C1 segment of cervical spinal cord (tissue), 14 donors: ENCODE measurements around the gene RHOV.
A peak's percentile ranks its signal among the peaks of the same experiment; 100 is the strongest.

ENCODE experiments used
- DNase-seq, 14 donors: peaks; one replicate each; lab custom pipeline; 2025; lab: John Stamatoyannopoulos, UW

The RHOV gene

DNA sequence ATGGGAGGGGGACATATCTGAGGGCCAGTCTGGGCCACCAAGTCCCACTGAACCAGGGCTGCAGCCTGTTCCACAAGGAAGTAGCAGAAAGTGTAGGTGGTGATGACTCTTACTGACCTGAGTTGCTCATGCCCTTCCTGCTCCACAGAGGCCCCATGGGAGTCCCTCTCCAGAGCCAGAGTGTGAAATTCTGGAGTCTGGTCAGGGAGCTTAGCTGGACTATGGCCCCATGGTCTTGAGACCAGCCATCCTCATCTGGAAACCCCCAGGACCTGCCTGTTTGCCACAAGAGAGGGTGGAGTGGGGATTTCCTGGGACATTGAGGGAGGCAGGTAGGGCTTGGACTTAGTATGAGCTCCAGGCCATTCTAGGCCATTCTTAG, 27.2 kb downstream of the RHOV start:
- no peak for DNase-seq

DNA sequence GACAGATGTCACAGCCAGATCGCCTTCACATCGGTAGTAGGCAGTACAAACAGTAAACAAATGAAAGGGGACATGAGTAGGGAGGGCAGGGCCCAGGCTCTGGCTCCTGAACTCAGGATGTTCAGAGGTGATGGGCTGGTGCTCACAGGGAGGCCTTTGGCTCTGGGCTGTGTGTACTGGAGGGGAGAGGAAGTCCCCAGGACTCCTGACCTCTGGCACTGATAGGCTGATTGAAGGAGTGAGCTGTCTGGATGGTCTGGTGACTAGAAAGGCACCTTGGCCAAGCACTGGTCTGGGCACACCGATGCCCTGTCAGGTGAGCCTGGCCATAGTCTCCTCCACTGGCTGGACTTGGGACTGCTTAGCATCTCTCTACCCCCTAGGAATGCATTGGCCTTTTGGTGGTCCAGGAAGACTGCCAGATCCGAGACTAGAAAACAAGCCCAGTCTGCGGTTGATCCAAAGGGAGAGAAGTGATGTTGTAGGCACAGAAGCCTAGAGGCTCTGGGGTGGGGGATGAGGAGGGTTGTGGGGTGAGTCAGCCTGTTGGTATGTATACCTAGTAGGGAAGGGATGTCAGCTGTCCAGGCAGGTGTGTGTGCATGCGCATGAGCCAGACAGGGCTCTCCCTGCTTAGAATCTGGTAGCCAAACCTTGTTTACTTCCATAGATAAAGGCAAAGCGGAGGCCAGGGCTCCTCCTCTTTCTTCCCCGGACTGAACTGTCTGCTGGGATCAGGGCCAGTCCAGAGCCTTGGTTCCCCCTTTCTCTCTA, 28.3 kb downstream of the RHOV start:
- no peak for DNase-seq

DNA sequence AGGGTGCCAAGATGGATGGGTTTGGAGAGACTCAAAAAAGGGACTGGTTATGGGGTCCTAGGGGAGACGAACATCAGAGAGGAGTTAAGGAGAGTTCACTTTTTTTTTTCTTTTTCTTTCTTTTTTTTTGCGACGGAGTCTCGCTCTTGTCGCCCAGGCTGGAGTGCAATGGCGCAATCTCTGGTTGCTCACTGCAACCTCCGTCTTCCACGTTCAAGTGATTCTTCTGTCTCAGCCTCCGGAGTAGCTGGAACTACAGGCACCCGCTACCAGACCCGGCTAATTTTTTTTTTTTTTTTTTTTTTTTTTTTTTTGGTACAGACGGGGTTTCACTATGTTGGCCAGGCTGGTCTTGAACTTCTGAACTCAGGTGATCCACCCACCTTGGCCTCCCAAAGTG, 29.0 kb downstream of the RHOV start:
- DNase-seq = no peak

DNA sequence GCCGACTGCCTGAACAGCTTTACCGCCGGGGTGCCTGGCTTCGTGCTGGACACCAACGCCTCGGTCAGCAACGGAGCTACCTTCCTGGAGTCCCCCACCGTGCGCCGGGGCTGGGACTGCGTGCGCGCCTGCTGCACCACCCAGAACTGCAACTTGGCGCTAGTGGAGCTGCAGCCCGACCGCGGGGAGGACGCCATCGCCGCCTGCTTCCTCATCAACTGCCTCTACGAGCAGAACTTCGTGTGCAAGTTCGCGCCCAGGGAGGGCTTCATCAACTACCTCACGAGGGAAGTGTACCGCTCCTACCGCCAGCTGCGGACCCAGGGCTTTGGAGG, 29.4 kb downstream of the RHOV start:
- no peak for DNase-seq

DNA sequence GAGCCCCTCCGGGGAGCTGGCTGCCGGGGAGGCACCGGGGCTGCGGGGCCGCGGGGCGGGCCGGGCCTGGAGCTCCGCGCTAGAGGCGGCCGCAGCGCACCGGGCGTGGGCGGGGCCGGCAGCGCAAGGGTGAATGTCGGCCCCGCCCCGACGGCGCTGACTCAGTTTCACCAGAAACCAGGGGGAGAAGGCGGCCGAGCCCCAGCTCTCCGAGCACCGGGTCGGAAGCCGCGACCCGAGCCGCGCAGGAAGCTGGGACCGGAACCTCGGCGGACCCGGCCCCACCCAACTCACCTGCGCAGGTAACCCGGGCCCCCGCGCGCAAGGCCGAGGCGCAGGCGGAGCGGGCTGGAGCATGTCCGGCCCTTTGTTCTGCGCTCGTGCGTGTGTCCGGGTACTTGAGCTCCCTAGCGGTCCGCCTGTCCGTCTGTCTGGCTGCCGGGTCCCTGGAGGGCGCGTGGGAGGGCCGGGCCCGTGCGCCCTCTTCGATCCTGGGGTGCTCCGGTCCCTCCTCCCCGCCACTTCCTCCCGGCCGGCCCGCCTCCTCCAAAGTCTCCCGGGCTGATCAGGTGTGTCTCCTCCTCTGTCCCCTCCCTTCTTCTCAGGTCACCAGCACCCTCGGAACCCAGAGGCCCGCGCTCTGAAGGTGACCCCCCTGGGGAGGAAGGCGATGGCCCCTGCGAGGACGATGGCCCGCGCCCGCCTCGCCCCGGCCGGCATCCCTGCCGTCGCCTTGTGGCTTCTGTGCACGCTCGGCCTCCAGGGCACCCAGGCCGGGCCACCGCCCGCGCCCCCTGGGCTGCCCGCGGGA, 29.9 kb downstream of the RHOV start, which contains the start of gene SPINT1:
Gene SPINT1, plus strand, starts transcription at position 164 of the 811 bp plus-strand sequence. Its CDS starts 507 bp downstream, at position 671.
- peak in 1 of 14 donors; percentile 29 for DNase-seq

DNA sequence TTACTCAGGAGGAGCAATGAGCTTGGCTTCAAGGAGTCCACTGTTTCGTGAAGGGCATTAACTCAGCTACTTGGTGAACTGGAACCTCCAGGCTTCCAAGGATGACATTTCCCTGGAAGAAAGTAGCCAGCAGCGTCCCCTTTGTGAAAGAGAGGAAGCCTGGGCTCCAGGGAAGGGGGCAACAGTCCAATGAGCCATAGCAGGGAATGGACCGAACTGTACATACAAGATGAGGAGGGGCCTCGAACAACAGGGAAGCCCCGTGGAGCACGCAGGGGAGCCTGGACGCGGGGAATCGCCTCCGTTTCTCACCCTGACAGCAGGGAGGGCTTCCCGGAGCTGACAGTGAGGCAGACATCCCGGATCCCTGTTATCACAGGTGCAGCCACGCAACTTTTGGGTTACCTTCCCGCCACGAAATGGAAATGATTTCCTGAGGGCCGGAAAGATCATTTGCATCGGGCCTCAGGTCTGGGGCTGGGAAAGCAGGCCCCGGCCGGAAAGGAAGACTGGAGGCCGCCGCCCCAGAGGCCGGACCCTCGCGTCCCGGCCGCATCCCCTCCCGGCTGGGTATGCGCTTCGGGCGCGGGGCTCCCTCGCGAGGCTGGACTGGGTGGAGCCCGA, 30.7 kb downstream of the RHOV start:
- DNase-seq = no peak

DNA sequence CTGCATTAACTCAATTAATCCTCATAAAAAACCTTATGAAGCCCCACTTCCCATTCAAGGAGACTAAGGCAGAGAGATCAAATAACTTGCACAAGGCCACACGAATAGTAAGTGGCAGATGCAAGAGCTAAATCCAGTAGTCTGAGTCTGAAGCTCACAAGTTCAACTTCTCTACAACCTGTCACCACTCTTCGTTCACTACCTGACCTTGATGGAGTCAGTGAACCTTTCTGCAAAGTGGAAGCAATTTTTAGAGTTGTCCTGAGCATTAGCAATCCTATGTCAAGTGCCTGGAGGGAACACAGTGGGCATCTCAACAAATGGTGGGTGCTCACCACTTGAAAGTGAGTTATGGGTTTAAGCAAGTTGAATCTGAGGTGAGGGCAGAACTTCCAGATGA, 32.3 kb downstream of the RHOV start:
- DNase-seq = no peak

DNA sequence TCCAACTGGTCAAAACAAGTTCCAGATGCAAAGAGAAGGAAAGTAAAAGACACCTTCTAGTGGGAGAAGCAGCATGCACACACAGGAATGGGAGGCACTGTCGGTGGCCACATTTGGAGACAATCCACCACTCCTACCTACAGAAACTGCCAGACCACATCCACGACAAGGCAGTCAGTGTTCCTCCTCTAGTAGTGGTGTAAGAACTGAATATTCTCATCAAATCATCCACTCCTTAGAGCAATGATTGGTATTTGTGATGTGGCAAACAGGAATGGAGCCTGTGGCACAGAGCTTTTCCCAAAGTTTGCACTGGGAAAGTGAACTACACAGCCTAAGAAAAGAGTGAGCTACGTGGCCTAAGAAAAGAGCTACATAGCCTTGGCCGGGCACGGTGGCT, 35.3 kb downstream of the RHOV start:
- DNase-seq = no peak

DNA sequence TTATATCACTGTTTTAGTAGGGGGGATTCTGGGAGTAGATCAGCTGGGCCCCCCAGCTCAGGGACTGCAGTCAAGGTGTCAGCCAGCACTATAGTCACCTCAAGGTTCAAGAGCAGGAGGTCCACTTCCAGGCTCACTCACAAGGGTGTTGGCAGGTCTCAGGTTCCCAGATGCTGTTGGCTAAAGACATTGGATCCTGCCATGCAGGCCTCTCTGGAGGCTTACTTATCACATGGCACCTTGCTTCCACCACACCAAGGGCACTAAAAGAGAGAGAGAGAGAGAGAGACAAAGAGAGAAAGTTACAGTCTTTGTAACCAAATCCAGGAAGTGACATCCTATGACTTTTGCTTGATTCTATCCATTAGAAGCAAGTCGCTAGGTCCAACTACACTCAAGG, 38.0 kb downstream of the RHOV start:
- no peak for DNase-seq

DNA sequence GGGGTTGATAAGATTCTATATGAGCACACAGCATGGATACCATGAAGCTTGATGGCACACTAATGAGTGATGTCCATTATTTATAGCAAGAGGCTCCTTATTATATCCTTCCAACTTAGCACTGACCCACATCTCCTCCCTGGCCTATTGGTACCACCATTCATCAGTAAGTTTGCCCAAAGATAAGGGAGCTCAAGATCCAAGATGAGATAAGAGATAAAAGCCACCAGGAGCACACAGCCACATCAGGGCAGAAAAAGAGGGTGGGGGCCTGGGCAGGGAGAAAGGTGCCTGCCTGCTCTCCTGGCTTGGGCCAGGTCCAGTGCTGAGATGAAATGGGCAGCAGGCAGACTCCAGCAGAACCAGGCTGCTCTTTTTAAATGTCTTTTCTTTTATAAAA, 41.1 kb downstream of the RHOV start:
- no peak for DNase-seq

DNA sequence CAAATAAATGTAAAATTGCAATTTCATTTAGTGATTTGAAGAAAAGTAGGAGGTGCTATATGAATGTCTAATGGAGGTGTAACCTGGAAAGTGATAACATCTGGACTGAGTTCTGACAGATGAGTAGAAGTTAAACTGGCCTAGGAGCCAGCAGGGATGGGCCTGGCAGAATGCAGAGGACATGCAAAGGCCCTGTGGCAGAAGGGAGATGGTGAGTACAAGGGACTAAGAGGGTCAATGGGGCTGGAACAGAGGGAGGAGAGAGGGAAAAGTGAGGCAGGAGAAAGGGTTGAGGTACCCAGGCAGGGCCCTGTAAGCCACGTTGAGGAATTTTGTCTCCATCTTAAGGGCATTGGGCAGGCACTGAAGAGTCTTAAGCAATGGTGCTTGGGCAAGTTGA, 42.2 kb downstream of the RHOV start:
- no peak for DNase-seq

DNA sequence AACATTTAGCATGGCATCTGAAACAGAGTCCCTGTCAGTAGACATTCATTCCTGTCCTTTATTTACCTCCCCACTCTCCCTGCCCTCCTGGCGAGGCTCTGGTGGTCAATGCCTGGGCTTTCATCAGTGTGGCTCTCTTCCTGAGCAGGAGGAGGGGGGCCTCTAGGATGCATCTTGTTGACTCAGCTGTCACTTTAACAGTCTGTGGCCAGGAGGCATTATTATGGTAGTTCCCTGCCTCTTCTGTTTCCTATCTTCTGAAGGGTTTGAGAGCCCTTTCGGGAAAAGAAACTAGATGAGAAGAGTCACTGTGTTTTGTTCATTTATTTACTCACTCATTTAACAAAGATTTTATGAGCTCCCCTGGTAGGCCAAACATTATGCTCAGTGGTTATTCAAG, 43.1 kb downstream of the RHOV start:
- no peak for DNase-seq

DNA sequence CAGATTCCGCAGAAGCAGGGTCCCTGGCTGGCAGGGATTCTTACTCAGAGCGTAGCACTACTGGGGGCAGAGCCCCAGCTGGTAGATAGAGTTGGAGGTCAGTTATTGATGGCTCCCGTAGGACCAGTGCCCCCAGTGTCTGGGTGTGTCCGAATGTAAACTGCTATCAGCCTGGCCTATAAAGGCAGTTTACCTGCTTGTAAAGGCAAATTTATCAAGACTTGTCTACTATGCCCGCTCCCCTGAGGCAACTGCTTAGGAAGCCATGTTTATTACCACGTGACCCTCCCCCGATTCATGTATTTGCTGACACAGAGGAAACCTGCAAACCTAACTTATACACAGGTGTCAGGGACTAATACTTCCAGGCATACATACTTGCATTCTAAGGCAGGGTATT, 44.9 kb downstream of the RHOV start:
- DNase-seq = no peak

DNA sequence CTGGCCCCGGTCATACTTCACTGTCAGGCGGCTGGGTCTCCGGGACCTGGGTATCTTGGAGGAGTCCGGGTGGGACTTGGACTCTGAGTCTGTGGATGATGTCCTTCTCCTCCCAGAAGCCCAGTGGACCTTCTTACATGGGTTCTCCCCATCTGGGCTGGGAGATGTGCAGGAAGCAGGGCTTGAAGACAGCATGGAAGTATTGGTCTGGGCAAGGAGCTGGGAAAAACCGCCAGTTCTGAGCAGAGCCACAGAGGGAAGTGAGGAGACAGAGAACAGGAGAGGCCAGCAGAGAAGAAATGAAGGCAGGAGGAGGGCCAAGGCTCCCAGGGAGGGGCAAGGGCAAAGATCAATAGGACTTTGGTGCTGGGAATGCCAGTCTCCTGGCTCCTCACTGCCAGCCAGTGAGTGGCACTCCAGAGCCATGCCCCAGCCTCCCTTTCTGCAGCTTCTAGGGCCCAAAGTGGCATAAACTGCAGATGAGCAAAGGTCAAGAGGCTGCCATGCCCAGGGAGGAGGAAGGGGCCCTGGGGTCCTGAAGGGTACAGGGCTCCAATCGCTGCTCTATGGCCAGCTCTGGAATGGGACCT, 45.5 kb downstream of the RHOV start, which contains the start of gene PPP1R14D:
Gene PPP1R14D, minus strand, starts transcription at position 262 of the 590 bp plus-strand sequence. Its CDS starts 67 bp downstream, at position 195.
- DNase-seq = no peak

DNA sequence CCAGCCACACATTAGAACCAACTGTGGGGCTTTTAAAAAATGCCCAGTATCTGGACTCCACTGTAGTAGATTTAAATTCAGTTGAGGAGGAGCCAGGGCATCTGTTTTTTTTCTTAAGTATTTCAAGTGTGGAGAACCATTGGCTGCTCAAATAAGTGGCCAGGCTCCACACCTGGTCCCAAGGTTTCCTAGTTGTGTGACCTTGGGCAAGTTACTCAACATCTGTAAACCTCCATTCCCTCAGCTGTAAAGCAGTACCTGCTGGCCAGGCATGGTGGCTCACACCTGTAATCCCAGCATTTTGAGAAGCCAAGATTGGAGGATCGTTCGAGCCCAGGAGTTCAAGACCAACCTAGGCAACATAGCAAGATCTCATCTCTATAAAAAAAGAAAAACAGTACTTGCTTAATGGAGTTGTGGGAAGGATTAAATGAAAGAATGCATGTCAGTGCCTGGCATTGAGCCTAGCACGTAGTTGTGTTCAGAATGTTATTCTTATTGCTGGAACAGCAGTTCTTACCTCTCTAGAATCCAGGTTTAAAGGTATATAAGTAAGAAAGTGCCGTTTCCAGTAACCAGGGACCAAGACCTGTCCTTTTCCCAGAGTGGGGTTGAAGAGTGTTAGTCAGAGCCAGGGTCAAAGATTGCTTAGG, 47.5 kb downstream of the RHOV start:
- no peak for DNase-seq

DNA sequence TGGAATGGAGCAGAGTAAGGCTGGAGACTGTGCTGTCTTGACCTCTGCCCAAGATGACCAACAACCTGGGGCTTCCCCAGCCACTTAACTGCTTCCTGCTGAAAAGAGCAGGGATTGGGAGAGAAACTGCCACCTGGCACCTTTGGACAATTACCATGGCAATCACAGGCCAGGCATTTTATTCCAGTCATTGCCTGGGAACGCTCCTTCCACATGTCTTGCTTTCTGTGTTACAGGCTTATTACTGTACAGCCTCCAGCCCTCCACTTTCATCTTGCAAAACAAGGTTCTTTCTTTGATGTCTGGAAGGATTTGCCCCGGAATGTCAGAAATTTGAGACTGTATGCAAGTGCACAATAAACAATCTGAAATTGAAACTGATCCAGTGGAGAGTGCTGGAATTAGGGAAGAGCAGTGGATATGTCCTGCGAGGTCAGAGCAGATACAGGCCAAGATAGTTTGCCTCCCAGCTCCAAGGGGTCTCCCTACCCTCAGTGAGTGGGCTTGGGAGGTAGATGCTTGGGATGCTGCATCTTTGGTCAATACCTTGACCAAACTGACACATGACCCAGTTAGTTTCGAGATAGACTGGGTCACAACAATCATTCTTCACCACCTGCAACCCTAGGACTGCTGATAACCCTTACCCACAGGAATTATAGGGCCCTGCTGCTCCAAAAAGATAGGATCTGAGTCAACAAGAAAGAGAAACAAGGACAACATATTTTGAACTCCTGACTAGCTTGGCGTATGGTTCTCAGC, 48.2 kb downstream of the RHOV start:
- no peak for DNase-seq

DNA sequence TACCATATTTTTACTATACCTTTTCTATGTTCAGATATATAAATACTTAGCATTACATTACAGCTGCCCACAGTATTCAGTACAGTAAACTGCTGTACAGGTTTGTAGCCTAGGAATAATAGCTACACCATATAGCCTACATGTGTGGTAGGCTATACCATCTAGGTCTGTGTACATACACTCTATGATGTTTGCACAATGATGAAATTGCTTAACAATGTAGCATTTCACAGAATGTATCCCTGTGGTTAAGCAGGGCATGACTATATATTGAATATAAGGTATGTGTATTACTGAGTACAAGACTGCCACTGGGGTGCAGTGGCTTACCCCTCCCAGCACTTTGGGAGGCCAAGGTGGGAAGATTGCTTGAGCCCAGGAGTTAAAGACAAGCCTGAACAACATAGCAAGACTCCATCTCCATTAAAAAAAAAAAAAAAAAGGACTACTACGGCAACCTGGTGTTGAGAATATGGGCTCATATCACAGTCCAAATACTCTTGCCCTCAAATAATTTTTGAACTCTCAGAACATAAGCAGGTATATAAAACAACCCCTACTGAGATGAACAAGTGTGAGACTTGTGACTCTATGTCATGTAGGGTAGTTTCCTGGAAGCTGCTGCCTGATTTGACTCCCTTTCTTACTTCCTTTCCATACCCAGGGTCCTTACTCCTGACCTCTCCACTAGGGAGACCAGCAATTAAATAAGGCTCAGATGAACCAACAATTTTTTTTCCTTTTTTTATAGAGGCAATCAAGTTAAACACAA, 50.3 kb downstream of the RHOV start:
- no peak for DNase-seq
